ENCODE data around the gene PRKACB.

Gene PRKACB

GRCh38 chr1:84156210-84156621, 12.1 kb downstream of the PRKACB start:
- DNase-seq (ENCODE audit: low read depth): no peak

- DNase-seq (ENCODE audit: low read depth): no peak
These were observed 15.6 kb downstream of the PRKACB start for GRCh38 chr1:84159533-84160240.

- DNase-seq (ENCODE audit: low read depth): no peak
These were observed 18.2 kb downstream of the PRKACB start for GRCh38 chr1:84162295-84162694.

GRCh38 chr1:84163123-84163931, 19.3 kb downstream of the PRKACB start:
- no peak for DNase-seq (ENCODE audit: low read depth)

- DNase-seq (ENCODE audit: low read depth): no peak
These were observed 20.1 kb downstream of the PRKACB start for GRCh38 chr1:84164161-84164560.

- DNase-seq (ENCODE audit: low read depth): no peak
These were observed 20.5 kb downstream of the PRKACB start for GRCh38 chr1:84164567-84165021.

- DNase-seq (ENCODE audit: low read depth): no peak
These were observed 21.5 kb downstream of the PRKACB start for GRCh38 chr1:84165601-84166000.

GRCh38 chr1:84166797-84167196, 22.7 kb downstream of the PRKACB start:
- no peak for DNase-seq (ENCODE audit: low read depth)

GRCh38 chr1:84168783-84169182, 24.7 kb downstream of the PRKACB start:
- DNase-seq (ENCODE audit: low read depth): no peak

- DNase-seq (ENCODE audit: low read depth): no peak
These were observed 26.1 kb downstream of the PRKACB start for GRCh38 chr1:84170171-84170570.

GRCh38 chr1:84171481-84171880, 27.4 kb downstream of the PRKACB start:
- DNase-seq (ENCODE audit: low read depth): no peak

- DNase-seq (ENCODE audit: low read depth): no peak
These were observed 30.0 kb downstream of the PRKACB start for GRCh38 chr1:84174051-84174556.

- no peak for DNase-seq (ENCODE audit: low read depth)
These were observed 37.4 kb downstream of the PRKACB start for GRCh38 chr1:84181350-84182005.

- no peak for DNase-seq (ENCODE audit: low read depth)
These were observed 46.4 kb downstream of the PRKACB start for GRCh38 chr1:84190455-84190854.

- DNase-seq (ENCODE audit: low read depth): no peak
These were observed 48.6 kb downstream of the PRKACB start for GRCh38 chr1:84192681-84193080.

- DNase-seq (ENCODE audit: low read depth): no peak
These were observed 54.8 kb downstream of the PRKACB start for GRCh38 chr1:84198832-84199231.

GRCh38 chr1:84199257-84199656, 55.2 kb downstream of the PRKACB start:
- no peak for DNase-seq (ENCODE audit: low read depth)

- DNase-seq (ENCODE audit: low read depth): no peak
These were observed 58.1 kb downstream of the PRKACB start for GRCh38 chr1:84202126-84202525.

- DNase-seq (ENCODE audit: low read depth): no peak
These were observed 62.3 kb downstream of the PRKACB start for GRCh38 chr1:84206375-84206774.

GRCh38 chr1:84208935-84209334, 64.9 kb downstream of the PRKACB start:
- no peak for DNase-seq (ENCODE audit: low read depth)

- DNase-seq (ENCODE audit: low read depth): no peak
These were observed 70.3 kb downstream of the PRKACB start for GRCh38 chr1:84214115-84214956.

- DNase-seq (ENCODE audit: low read depth): no peak
These were observed 73.2 kb downstream of the PRKACB start for GRCh38 chr1:84217239-84217638.

Data from T-helper 22 cell (primary cell).